Putamen (tissue), 1 donor: ENCODE results near the gene ATF6.

ENCODE experiments used
- DNase-seq: peaks from one replicate; pipeline ENCODE4 v3.0.0-alpha.2; 2016; ENCODE audit warnings: low spot score

The ATF6 gene

GRCh38 chr1:161999301-162000052, 233.4 kb downstream of the ATF6 start:
- no peak for DNase-seq

- no peak for DNase-seq
Observed at GRCh38 chr1:162000053-162000420, 233.9 kb downstream of the ATF6 start.

DNA sequence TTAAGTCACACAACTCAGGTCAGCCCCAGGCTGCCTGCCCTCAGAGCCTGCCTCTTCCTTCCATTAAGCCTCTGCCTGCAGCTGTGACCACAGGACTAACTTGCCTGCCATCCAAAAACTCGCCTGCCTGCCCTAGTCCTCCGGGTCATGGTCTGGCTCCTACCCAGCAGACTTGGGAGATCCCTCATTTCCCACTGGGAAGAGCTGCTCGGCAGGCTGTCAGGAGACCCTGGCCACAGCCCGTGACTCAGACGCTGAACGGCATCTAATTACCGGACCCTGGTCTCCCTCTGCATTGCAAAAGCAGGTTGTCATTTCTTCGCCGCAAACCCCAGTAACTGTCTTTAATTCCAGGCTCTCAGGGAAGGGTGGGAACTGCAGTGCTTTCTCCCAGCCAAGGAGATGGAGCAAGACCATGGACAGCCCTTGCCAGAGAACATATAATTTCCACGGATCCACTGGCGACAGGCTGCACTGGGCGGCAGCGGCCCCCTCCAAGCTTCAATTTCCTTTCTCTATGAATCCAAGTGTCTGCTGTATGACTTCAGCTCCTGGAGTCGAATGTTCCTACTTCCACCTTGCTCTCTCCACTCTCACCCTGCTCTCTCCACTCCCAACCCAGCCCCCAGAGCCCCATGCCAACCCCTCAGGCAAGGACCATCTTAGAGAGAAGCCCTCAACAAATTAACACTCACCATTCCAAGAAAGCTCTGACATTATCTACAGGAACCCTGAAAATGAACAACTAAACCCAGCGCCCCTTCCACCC, 237.1 kb downstream of the ATF6 start:
- no peak for DNase-seq

DNA sequence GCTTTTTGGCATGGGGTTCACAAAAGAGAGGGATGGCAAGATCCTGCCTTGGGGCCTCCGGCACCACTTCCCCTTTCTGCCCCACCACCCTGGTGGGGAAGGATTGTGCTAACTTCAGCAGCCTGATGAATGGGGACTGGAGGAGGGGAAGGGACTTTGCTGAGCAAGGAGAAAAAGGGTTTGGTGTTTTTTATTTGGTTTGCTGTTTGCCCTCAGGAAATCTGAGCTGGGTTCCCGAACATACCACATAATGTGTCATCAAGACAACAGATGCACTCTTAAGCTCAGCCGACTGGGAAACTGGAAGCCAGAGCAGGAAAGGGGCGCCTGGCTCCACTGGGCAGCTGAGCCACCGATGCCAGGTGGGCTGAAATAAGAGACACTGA, 237.7 kb downstream of the ATF6 start:
- peak; percentile 42 for DNase-seq

DNA sequence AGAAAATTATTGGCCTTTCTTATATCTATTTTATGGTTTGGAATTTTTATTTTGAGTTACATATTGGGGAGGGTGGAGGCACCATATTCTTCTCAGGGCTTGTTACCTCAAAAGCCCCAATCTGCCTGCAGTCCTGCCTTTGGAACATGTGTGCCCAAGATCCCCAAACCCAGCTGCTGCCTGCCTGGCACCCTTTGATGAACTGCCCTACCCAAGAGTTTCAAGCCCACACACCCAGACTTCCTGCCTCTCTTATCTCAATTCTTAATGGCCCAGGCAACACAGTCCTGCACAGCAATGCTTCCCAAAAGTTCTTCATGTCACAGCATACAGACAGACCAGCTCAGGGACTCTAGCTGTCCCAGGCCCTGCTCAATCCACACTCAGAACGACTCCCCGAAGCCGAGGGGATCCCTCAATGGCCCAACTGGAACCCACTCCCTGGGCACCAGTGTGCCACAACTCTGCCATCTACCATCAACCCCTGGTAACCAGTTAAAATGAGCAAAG, 238.4 kb downstream of the ATF6 start:
- no peak for DNase-seq

- no peak for DNase-seq
Observed at GRCh38 chr1:162006081-162006480, 240.0 kb downstream of the ATF6 start.

GRCh38 chr1:162007466-162007865, 241.3 kb downstream of the ATF6 start:
- DNase-seq: no peak

DNA sequence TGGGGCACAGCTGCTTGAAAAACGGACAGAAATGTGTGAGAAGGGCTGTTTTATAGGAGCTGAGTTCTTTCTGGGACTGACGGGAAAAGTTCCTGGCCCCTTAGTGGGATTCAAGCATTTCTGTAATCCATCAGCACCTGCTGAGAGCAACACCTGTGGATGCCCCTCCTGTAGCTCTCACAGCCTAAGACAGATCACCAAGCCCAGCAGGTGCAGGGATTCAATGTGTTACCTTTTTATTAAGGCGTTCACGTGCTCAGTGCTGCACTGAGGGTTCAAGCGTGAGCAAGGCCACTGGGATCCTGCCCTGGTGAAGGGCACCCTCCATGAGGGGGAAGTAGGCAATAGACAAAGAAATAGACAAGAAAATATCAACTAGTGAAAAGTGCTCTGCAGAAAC, 242.7 kb downstream of the ATF6 start:
- no peak for DNase-seq

GRCh38 chr1:162009501-162010174, 243.5 kb downstream of the ATF6 start:
- DNase-seq: no peak

DNA sequence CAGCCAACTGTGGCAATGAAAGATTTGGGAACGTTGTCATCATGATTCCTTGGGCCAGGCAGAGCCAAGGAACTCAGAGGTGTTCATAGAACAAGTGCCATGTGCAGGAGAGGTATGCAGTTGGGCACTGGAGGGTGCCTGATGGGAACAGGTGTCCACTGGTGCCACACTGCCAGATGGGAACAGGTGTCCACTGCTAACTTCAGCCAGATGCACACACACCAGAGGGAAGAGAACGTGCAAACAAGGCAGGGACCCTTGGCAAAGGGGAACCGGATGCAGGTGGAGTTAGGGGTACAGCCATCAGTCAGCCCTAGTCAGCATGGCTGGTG, 244.0 kb downstream of the ATF6 start:
- no peak for DNase-seq

DNA sequence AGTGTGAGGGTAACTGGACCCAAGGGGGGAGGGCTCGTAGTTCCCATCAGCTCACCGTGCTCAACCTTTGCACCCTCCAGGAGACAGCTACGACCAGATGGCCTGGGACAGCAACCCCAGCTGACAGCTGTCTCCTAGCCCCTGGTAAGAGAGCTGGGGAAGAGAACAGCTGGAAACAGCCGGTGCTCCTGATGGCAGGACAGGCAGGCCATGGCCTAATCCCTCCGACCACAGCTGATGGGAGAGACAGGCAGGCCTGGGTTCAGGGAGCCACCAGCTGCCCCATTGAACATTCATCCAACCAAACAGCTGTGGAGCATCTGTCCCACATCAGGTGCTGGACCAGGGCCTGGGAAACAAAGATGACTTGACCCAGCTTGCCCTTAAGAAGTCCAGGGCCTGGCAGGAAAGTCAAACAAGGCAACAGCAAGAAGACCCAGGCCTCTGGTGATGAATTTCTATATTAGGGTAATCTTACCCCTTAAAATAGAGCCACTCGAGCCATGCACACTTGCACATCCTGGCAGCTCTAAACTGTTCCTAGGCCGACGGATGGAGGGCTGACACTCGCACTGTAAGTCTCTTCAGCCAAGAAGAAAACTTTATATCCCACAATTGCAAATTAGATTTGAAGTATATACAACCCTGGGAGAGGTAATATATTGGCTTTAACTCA, 245.4 kb downstream of the ATF6 start:
- DNase-seq: no peak

- no peak for DNase-seq
Observed at GRCh38 chr1:162013289-162013688, 247.2 kb downstream of the ATF6 start.
